Gastrocnemius medialis (tissue), 4 donors: ENCODE results near the gene DDA1. TPM values are rescaled to one million over a fixed set of nuclear protein-coding genes. Genes with fewer than 3 reads are reported as not detected.

Experiments used
- ATAC-seq, 2 donors: fragments of 150-250 bp; one replicate each; pipeline ENCODE4 v1.9.1; 2016
- DNase-seq, 2 donors: peaks; one replicate each; pipeline ENCODE4 v3.0.0-alpha.2; 2019
- H3K27ac ChIP-seq, 4 donors: fragments of 200-600 bp; sonication (generic); 1 replicate in 1 of 4; 2 replicates in 3 of 4; pipeline ENCODE4 v1.5.1; 2016 to 2018; ENCODE audit warnings: mild to moderate bottlenecking in 2 of 4, moderate library complexity in 1 of 4
- H3K27me3 ChIP-seq, 3 donors: fragments of 200-600 bp; sonication (generic) in 2 of 3; 1 replicate in 1 of 3; 2 replicates in 2 of 3; pipeline versions ENCODE4 v1.5.1 to v1.6.0; 2016 to 2019; ENCODE audit warnings: mild to moderate bottlenecking in 1 of 3, moderate library complexity in 1 of 3
- H3K36me3 ChIP-seq, 2 donors: fragments of 200-600 bp; sonication (generic) in 1 of 2; one replicate each; pipeline ENCODE4 v1.5.1; 2017 to 2018
- H3K4me1 ChIP-seq, 2 donors: fragments of 200-600 bp; sonication (generic) in 1 of 2; one replicate each; pipeline ENCODE4 v1.5.1; 2016 to 2017; ENCODE audit warnings: mild to moderate bottlenecking in 2 of 2
- H3K4me3 ChIP-seq, 4 donors: fragments of 200-600 bp; sonication (generic) in 3 of 4; 1 replicate in 1 of 4; 2 replicates in 3 of 4; pipeline ENCODE4 v1.5.1; 2016 to 2019; ENCODE audit warnings: mild to moderate bottlenecking in 2 of 4
- H3K9me3 ChIP-seq, 3 donors: fragments of 200-600 bp; sonication (generic) in 2 of 3; 1 replicate in 1 of 3; 2 replicates in 2 of 3; pipeline ENCODE4 v1.5.1; 2016 to 2019
- CTCF ChIP-seq, 5 experiments: fragments of 450-650 bp in 3 of 5; fragments of 200-600 bp in 2 of 5; sonication (generic) in 2 of 5; IDR thresholded peaks in 4 of 5; conservative IDR thresholded peaks in 1 of 5; 1 replicate in 4 of 5; 2 replicates in 1 of 5; pipeline ENCODE4 v1.5.1; 2016 to 2019; ENCODE audit warnings: antibody characterized with exemption in 5 of 5, mild to moderate bottlenecking in 3 of 5, moderate library complexity in 3 of 5
- POLR2A ChIP-seq, 2 donors: fragments of 450-650 bp; IDR thresholded peaks; one replicate each; pipeline ENCODE4 v1.6.1; 2017; ENCODE audit warnings: antibody characterized with exemption in 2 of 2, mild to moderate bottlenecking in 2 of 2, moderate library complexity in 2 of 2
- in situ Hi-C, 4 donors: fragments of 200-750 bp; cut with MboI; loops; one replicate each; pipeline versions ENCODE4 v1.15.0 to v1.8.0; 2017; ENCODE audit warnings: low sequenced_read_pairs in 4 of 4
- intact Hi-C: fragments of 100-400 bp; cut with DNase I; formaldehyde crosslinking; loops from one replicate; pipeline ENCODE4 v1.15.1; 2023; ENCODE audit warnings: low total_unique reads
- total RNA-seq, 4 donors: library from RNA; depleted of rRNA; stranded (reverse); fragments of >200 nt; gene quantifications; one replicate each; pipeline versions ENCODE4 v1.1.0 to v1.2.3, GENCODE V29; 2016

DDA1 gene
- total RNA-seq, 4 donors from 2014 or later, result 18.7 to 40.0 (median 27.0) TPM

- H3K27ac ChIP-seq, result no peak overlapping the region
- in situ Hi-C loops (no loop called here), intact Hi-C loops (no loop called here)
- H3K9me3 ChIP-seq, result no peaks in the 10 kb centered on the region
- H3K27me3 ChIP-seq, result no peaks in the 10 kb centered on the region
- DNase-seq (no peak), ATAC-seq (no peak)
- H3K4me1 ChIP-seq, result no peaks in the 10 kb centered on the region
- H3K36me3 ChIP-seq, result peaks cover 0 to 28% of the 10 kb centered on the region in 2 donors
- no peak overlapping the region for H3K4me3 ChIP-seq
- TF ChIP-seq POLR2A (IDR thresholded peaks at IDR 0.05) (no peak), CTCF (IDR thresholded peaks at IDR 0.05 in 4 of 5, conservative IDR thresholded peaks at IDR 0.05 in 1 of 5) (no peak)
These were observed 14.1 kb downstream of the DDA1 start for GRCh38 chr19:17323300-17323963.

- H3K4me1 ChIP-seq, result no peaks in the 10 kb centered on the region
- DNase-seq, result no peak
- H3K27ac ChIP-seq, result no peak overlapping the region
- ATAC-seq, result no peak
- intact Hi-C loops, result no loop called here
- peaks cover 0 to 26% of the 10 kb centered on the region in 2 donors for H3K36me3 ChIP-seq
- no peaks in the 10 kb centered on the region for H3K9me3 ChIP-seq
- in situ Hi-C loops, result no loop called here
- no peaks in the 10 kb centered on the region for H3K27me3 ChIP-seq
- H3K4me3 ChIP-seq, result no peak overlapping the region
- no peak for TF ChIP-seq CTCF (IDR thresholded peaks at IDR 0.05 in 4 of 5, conservative IDR thresholded peaks at IDR 0.05 in 1 of 5)
- no peak for TF ChIP-seq POLR2A (IDR thresholded peaks at IDR 0.05)
These were observed 14.6 kb downstream of the DDA1 start for GRCh38 chr19:17323964-17324332.

GRCh38 chr19:17324357-17325114 is 15.2 kb downstream of the DDA1 start:
- Histone ChIP-seq H3K27me3 (no peaks in the 10 kb centered on the region), H3K4me3 (no peak overlapping the region), H3K9me3 (no peaks in the 10 kb centered on the region), H3K4me1 (no peaks in the 10 kb centered on the region), H3K36me3 (peaks cover 0 to 20% of the 10 kb centered on the region in 2 donors), H3K27ac (no peak overlapping the region)
- in situ Hi-C loops (no loop called here), intact Hi-C loops (no loop called here)
- ATAC-seq (no peak), DNase-seq (no peak)
- TF ChIP-seq POLR2A (IDR thresholded peaks at IDR 0.05) (no peak), CTCF (IDR thresholded peaks at IDR 0.05 in 4 of 5, conservative IDR thresholded peaks at IDR 0.05 in 1 of 5) (no peak)

GRCh38 chr19:17325133-17325532 is 15.8 kb downstream of the DDA1 start:
- no peak overlapping the region for H3K27ac ChIP-seq
- no peak overlapping the region for H3K4me3 ChIP-seq
- no peaks in the 10 kb centered on the region for H3K27me3 ChIP-seq
- peaks cover 0 to 14% of the 10 kb centered on the region in 2 donors for H3K36me3 ChIP-seq
- intact Hi-C loops, result no loop called here
- ATAC-seq (no peak), DNase-seq (no peak)
- H3K4me1 ChIP-seq, result no peaks in the 10 kb centered on the region
- in situ Hi-C loops, result no loop called here
- TF ChIP-seq CTCF (IDR thresholded peaks at IDR 0.05 in 4 of 5, conservative IDR thresholded peaks at IDR 0.05 in 1 of 5), result no peak
- TF ChIP-seq POLR2A (IDR thresholded peaks at IDR 0.05), result no peak
- H3K9me3 ChIP-seq, result no peaks in the 10 kb centered on the region
